DND-41 (cell line): ENCODE results near the gene CSNK1G2.

Experiments used
- ATAC-seq: fragments of 200-7000 bp; cut with Tn5 transposase; 3 replicates; pipeline ENCODE4 v1.9.1; 2021; ENCODE audit warnings: low read depth; ENCODE audit not compliant: insufficient read depth
- DNase-seq: peaks from one replicate; pipeline ENCODE4 v3.0.0-alpha.2; 2020
- H2AFZ ChIP-seq: 2 replicates; pipeline ENCODE4 v1.6.0; 2012; ENCODE audit warnings: low read depth, low read length
- H3K27ac ChIP-seq: 2 replicates; pipeline ENCODE4 v1.5.1; 2012; ENCODE audit warnings: low read length, inconsistent platforms
- H3K27me3 ChIP-seq: fragments of 200-600 bp; sonication (generic); 2 replicates; pipeline ENCODE4 v1.6.0; 2012; ENCODE audit warnings: low read length, mild to moderate bottlenecking, inconsistent platforms; ENCODE audit not compliant: insufficient read depth, poor library complexity
- H3K36me3 ChIP-seq: 2 replicates; pipeline ENCODE4 v1.5.1; 2012; ENCODE audit warnings: low read length, inconsistent platforms; ENCODE audit not compliant: insufficient read depth
- H3K4me1 ChIP-seq: 2 replicates; pipeline ENCODE4 v1.5.1; 2012; ENCODE audit warnings: mild to moderate bottlenecking, low read length; ENCODE audit not compliant: insufficient read depth
- H3K4me2 ChIP-seq: 2 replicates; pipeline ENCODE4 v1.6.0; 2012; ENCODE audit warnings: mild to moderate bottlenecking, moderate library complexity, low read length, inconsistent platforms; ENCODE audit not compliant: insufficient read depth
- H3K4me3 ChIP-seq, 2 experiments: fragments of 200-600 bp in 1 of 2; shearing (Covaris generic) in 1 of 2; 2 replicates each; pipeline ENCODE4 v1.5.1; 2012 to 2016; ENCODE audit warnings: inconsistent platforms in 2 of 2, low read length in 2 of 2, mild to moderate bottlenecking in 2 of 2, low read depth in 1 of 2, moderate library complexity in 1 of 2
- H3K79me2 ChIP-seq: 2 replicates; pipeline ENCODE4 v1.6.0; 2012; ENCODE audit warnings: low read length, inconsistent platforms; ENCODE audit not compliant: insufficient read depth
- H3K9ac ChIP-seq: 2 replicates; pipeline ENCODE4 v1.6.0; 2012; ENCODE audit warnings: low read depth, mild to moderate bottlenecking, inconsistent platforms, low read length, moderate library complexity
- H3K9me3 ChIP-seq: 2 replicates; pipeline ENCODE4 v1.5.1; 2012; ENCODE audit warnings: low read length, moderate library complexity, mild to moderate bottlenecking, inconsistent platforms; ENCODE audit not compliant: insufficient read depth, severe bottlenecking
- H4K20me1 ChIP-seq: 2 replicates; pipeline ENCODE4 v1.6.0; 2012; ENCODE audit warnings: low read length; ENCODE audit not compliant: insufficient read depth
- EZH2 ChIP-seq: IDR thresholded peaks from 3 replicates; pipeline ENCODE4 v1.6.1; 2012; ENCODE audit warnings: borderline replicate concordance, low read depth, mild to moderate bottlenecking, moderate library complexity, low read length, inconsistent platforms; ENCODE audit not compliant: severe bottlenecking
- TF ChIP-seq, protein P1 (sequence below): IDR thresholded peaks from 2 replicates; pipeline ENCODE4 v1.5.1; 2012; ENCODE audit warnings: borderline replicate concordance, low read length, moderate library complexity, mild to moderate bottlenecking; ENCODE audit not compliant: poor library complexity, severe bottlenecking; ENCODE audit errors: extremely low read depth

Gene CSNK1G2

DNA sequence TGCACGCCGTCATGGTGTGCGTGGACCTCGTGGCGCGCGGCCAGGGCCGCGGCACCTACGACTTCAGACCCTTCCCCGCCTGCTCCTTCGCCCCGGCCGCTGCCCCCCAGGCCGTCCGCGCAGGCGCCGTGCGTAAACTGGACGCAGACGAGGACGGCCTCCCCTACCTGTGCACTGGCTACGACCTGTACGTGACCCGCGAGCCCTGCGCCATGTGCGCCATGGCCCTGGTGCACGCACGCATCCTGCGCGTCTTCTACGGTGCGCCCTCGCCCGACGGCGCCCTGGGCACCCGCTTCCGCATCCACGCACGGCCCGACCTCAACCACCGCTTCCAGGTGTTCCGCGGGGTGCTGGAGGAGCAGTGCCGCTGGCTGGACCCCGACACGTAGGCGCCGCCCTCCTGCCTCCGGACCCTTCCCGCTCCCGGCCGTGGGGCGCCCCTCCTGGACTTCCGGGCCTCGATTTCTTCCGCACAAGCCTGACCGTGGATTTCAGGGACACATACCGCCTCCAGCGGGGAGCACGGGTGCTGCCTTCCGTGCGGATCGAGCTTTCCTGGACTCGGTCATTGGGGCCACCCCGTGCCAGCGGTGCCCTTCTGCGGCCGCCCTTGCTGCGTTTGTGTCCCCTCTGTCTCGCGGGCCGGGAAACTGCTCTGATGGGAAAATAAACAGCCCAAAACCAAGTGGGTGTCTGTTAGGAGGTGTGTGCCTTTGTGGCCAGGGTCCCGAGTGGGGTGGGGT is 28.0 kb upstream of the CSNK1G2 start:
- Histone ChIP-seq H3K4me2 (no peak overlapping the region), H2AFZ (no peak overlapping the region), H3K4me1 (peaks cover 6% of the 10 kb centered on the region; the same call in 1 of the 2 replicates), H3K79me2 (peaks cover 66% of the 10 kb centered on the region), H3K27ac (no peak overlapping the region), H3K27me3 (no peaks in the 10 kb centered on the region), H3K4me3 (no peak overlapping the region), H4K20me1 (peaks cover 51% of the 10 kb centered on the region), H3K36me3 (peaks cover 51% of the 10 kb centered on the region), H3K9ac (no peak overlapping the region), H3K9me3 (no peaks in the 10 kb centered on the region)
- no peak for ATAC-seq
- no peak for TF ChIP-seq EZH2
- TF ChIP-seq, protein P1, sequence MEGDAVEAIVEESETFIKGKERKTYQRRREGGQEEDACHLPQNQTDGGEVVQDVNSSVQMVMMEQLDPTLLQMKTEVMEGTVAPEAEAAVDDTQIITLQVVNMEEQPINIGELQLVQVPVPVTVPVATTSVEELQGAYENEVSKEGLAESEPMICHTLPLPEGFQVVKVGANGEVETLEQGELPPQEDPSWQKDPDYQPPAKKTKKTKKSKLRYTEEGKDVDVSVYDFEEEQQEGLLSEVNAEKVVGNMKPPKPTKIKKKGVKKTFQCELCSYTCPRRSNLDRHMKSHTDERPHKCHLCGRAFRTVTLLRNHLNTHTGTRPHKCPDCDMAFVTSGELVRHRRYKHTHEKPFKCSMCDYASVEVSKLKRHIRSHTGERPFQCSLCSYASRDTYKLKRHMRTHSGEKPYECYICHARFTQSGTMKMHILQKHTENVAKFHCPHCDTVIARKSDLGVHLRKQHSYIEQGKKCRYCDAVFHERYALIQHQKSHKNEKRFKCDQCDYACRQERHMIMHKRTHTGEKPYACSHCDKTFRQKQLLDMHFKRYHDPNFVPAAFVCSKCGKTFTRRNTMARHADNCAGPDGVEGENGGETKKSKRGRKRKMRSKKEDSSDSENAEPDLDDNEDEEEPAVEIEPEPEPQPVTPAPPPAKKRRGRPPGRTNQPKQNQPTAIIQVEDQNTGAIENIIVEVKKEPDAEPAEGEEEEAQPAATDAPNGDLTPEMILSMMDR, result no peak
- DNase-seq, result no peak

DNA sequence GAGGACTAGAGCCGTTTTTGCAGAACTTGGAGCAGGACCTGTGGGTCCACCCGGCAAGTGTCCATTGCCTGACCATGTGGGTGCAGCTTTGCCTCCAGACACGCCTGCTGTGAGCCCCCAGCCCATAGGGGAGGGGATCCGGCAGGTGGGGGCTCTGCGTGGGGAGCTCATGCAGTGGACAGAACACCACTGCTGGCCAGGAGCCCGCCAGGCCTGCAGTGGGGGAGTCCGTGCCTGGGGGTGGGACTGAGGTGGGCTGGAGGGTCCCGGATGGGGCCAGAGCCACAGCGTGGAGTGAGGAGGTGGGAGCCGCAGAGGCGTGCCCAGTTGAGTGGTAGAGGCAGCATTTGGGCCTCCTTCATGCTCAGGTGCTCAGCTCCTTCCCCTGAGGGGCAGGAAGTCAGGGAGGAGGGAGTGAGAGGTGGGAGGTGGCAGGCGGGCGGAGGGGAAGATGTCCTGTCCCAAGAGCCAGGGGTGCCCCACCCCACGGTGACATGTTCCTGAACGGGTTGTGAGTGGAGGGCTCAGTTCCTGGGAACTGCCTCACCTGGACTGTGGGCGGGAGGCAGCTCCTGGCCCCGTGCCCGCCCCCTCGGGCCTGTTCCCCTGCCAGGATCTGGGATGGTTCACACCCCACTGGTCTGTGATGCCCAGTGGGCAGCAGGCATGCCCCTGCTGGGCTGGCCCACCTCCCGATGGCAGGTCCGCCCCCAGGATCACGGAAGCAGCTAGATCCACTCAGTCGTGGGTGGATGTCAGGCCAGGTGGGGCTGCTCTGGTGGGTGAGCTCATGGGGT is 27.0 kb upstream of the CSNK1G2 start:
- Histone ChIP-seq H4K20me1 (peaks cover 46% of the 10 kb centered on the region), H2AFZ (no peak overlapping the region), H3K27ac (no peak overlapping the region), H3K9ac (no peak overlapping the region), H3K36me3 (peaks cover 55% of the 10 kb centered on the region), H3K4me1 (peaks cover 6% of the 10 kb centered on the region; the same call in 1 of the 2 replicates), H3K79me2 (peaks cover 57% of the 10 kb centered on the region), H3K27me3 (no peaks in the 10 kb centered on the region), H3K9me3 (no peaks in the 10 kb centered on the region), H3K4me2 (no peak overlapping the region), H3K4me3 (no peak overlapping the region)
- ATAC-seq, result no peak
- no peak for DNase-seq
- no peak for TF ChIP-seq EZH2

DNA sequence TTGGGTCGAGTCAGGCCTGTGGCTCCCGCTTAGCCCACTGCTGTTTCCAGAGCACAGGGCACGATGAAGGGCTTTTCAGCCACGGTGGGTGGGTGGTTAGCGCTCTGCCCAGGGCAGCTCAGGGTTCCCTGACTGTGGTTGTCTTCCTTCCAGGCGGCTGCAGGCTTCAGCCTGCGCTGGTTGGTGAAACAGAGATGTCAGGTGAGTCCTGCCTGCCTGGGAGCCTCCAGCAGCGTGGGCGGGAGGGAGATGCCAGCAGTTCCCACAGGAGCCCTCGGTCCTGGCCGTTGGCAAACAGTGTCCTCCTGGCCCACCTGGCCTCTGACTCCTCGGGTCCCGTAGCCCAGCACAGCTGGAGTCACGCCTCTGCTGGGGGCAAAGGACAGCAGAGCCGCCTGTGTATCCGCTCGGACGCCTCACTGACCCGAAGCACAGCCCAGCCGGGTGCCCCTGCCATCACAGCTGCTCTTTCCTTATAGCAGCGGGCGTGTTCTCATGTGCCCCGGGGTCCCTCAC is 26.1 kb upstream of the CSNK1G2 start:
- Histone ChIP-seq H4K20me1 (peaks cover 37% of the 10 kb centered on the region), H3K36me3 (peaks cover 55% of the 10 kb centered on the region), H3K9me3 (no peaks in the 10 kb centered on the region), H3K4me2 (no peak overlapping the region), H3K27ac (no peak overlapping the region), H2AFZ (no peak overlapping the region), H3K4me1 (peaks cover 1% of the 10 kb centered on the region; the same call in 1 of the 2 replicates), H3K79me2 (peaks cover 48% of the 10 kb centered on the region), H3K27me3 (no peaks in the 10 kb centered on the region), H3K4me3 (no peak overlapping the region), H3K9ac (no peak overlapping the region)
- TF ChIP-seq EZH2, result no peak
- TF ChIP-seq, protein P1, result no peak
- ATAC-seq, result no peak
- no peak for DNase-seq

DNA sequence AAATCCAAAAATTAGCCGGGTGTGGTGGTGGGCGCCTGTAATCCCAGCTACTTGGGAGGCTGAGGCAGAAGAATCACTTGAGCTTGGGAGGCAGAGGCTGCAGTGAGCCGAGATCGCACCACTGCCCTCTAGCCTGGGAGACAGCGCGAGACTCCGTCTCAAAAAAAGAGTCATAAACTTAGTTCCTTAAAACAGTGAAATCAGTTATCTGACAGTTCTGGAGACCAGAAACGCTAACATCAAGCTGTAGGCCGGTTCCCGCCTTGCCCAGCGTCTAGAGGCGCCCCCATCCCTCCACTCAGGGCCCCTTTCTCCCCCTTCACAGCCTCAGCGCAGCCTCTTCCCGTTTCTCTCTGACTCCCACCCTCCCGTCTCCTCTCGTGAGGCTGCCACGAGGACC is 23.8 kb upstream of the CSNK1G2 start:
- ATAC-seq (no peak), DNase-seq (no peak)
- Histone ChIP-seq H3K9ac (no peak overlapping the region), H4K20me1 (peaks cover 30% of the 10 kb centered on the region), H3K4me2 (no peak overlapping the region), H3K4me3 (no peak overlapping the region), H3K79me2 (peaks cover 27% of the 10 kb centered on the region), H2AFZ (no peak overlapping the region), H3K27me3 (no peaks in the 10 kb centered on the region), H3K4me1 (no peaks in the 10 kb centered on the region), H3K27ac (no peak overlapping the region), H3K9me3 (no peaks in the 10 kb centered on the region), H3K36me3 (peaks cover 69% of the 10 kb centered on the region)
- no peak for TF ChIP-seq EZH2
- TF ChIP-seq, protein P1, result no peak
